Natural killer cell (primary cell): ENCODE results near the gene CCDC200. TPM values are rescaled to one million over a fixed set of nuclear protein-coding genes. Genes with fewer than 3 reads are reported as not detected.
"Not testable (repeated sequence)": the region's sequence is repeated elsewhere in the genome, so short reads cannot be mapped to it uniquely, and the experiment has no call there.

Source experiments
- ATAC-seq, 3 donors: fragments of 150-1000 bp in 2 of 3; fragments of 200-7000 bp in 1 of 3; cut with Tn5 transposase; 1 replicate in 1 of 3; 2 replicates in 2 of 3; pipeline ENCODE4 v1.10.0; 2021; ENCODE audit warnings: mild to moderate bottlenecking in 2 of 3, moderate library complexity in 2 of 3
- DNase-seq, 2 donors: peaks; one replicate each; pipeline versions ENCODE4 v3.0.0 to v3.0.0-alpha.2; 2013 to 2021; ENCODE audit warnings: mixed read lengths in 1 of 2
- H3K27ac ChIP-seq: one replicate; pipeline ENCODE4 v1.5.1; 2013; ENCODE audit warnings: mild to moderate bottlenecking, low read length
- H3K27me3 ChIP-seq: one replicate; pipeline ENCODE4 v1.6.1; 2013; ENCODE audit warnings: low read length; ENCODE audit not compliant: control insufficient read depth, insufficient read depth
- H3K36me3 ChIP-seq: one replicate; pipeline ENCODE4 v1.6.1; 2013; ENCODE audit warnings: low read length; ENCODE audit not compliant: control insufficient read depth, insufficient read depth
- H3K4me1 ChIP-seq: one replicate; pipeline ENCODE4 v1.6.1; 2013; ENCODE audit warnings: low read length; ENCODE audit not compliant: control insufficient read depth, insufficient read depth
- H3K4me3 ChIP-seq: one replicate; pipeline ENCODE4 v1.5.1; 2013; ENCODE audit warnings: low read length
- H3K9me3 ChIP-seq: one replicate; pipeline ENCODE4 v1.6.1; 2013; ENCODE audit warnings: low read length; ENCODE audit not compliant: control insufficient read depth, insufficient read depth
- H3K27ac Mint-ChIP-seq, 2 donors: one replicate each; pipeline ENCODE4 v1.8.0; 2022; ENCODE audit warnings: mild to moderate bottlenecking in 2 of 2, mixed read lengths in 2 of 2, moderate library complexity in 1 of 2
- H3K27me3 Mint-ChIP-seq, 2 donors: one replicate each; pipeline ENCODE4 v1.8.0; 2022; ENCODE audit warnings: low read depth in 2 of 2, mixed read lengths in 2 of 2
- H3K36me3 Mint-ChIP-seq: one replicate; pipeline ENCODE4 v1.8.0; 2022; ENCODE audit warnings: mixed read lengths
- H3K4me1 Mint-ChIP-seq, 2 donors: one replicate each; pipeline ENCODE4 v1.8.0; 2022; ENCODE audit warnings: mixed read lengths in 2 of 2
- H3K4me3 Mint-ChIP-seq: one replicate; pipeline ENCODE4 v1.8.0; 2022; ENCODE audit warnings: mild to moderate bottlenecking, moderate library complexity, mixed read lengths
- H3K9me3 Mint-ChIP-seq, 2 donors: one replicate each; pipeline ENCODE4 v1.8.0; 2022; ENCODE audit warnings: mixed read lengths in 2 of 2
- WGBS: methylation state at CpG from one replicate; pipeline ENCODE4 v1.1.7; 2013; ENCODE audit warnings: missing lambda C conversion rate; ENCODE audit not compliant: insufficient coverage; 5-methylcytosine and 5-hydroxymethylcytosine counted together
- intact Hi-C: fragments of 100-400 bp; cut with micrococcal nuclease; formaldehyde crosslinking; loops from one replicate; pipeline ENCODE4 v1.14.2; 2022
- total RNA-seq, 4 donors: library from RNA; stranded (reverse); fragments of 120-200 nt in 1 of 4; gene quantifications; one replicate each; pipeline versions ENCODE4 v1.2.3 to v1.2.4, GENCODE V29; 2013 to 2022
- TF ChIP-seq, protein P1 (sequence below): fragments of 200-600 bp; IDR thresholded peaks from one replicate; pipeline ENCODE4 v1.8.0; 2022; ENCODE audit warnings: antibody characterized with exemption

The CCDC200 gene
- total RNA-seq, 3 donors from 2014 or later (not counting 1 experiment from before 2014, with no cell fraction given) = 0.64 to 1.5 TPM; not detected in 1

DNA sequence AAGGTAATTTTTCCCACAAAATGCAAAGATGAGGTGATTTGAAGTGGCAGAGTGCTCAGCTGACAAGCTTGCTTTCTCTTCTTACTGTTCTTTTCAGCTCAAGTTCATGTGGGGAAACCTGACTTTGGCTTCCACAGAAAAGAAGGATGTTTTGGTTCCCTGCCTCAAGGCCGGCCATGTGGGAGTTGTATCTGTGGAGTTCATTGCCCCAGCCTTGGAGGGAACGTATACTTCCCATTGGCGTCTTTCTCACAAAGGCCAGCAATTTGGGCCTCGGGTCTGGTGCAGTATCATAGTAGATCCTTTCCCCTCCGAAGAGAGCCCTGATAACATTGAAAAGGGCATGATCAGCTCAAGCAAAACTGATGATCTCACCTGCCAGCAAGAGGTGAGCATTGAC, 35.2 kb downstream of the CCDC200 start:
- Histone ChIP-seq H3K4me1 (no peaks in the 10 kb centered on the region), H3K36me3 (peaks cover 71% of the 10 kb centered on the region), H3K27ac (no peak overlapping the region), H3K9me3 (no peaks in the 10 kb centered on the region), H3K27me3 (no peaks in the 10 kb centered on the region), H3K4me3 (no peak overlapping the region)
- Mint-ChIP-seq H3K4me1 (no peaks in the 10 kb centered on the region), H3K4me3 (no peak overlapping the region), H3K9me3 (no peaks in the 10 kb centered on the region), H3K27ac (peak overlapping the region in 1 of 2 donors; percentile 34), H3K36me3 (peaks cover 32% of the 10 kb centered on the region), H3K27me3 (no peaks in the 10 kb centered on the region)
- DNase-seq (no peak), ATAC-seq (no peak)
- TF ChIP-seq, protein P1, sequence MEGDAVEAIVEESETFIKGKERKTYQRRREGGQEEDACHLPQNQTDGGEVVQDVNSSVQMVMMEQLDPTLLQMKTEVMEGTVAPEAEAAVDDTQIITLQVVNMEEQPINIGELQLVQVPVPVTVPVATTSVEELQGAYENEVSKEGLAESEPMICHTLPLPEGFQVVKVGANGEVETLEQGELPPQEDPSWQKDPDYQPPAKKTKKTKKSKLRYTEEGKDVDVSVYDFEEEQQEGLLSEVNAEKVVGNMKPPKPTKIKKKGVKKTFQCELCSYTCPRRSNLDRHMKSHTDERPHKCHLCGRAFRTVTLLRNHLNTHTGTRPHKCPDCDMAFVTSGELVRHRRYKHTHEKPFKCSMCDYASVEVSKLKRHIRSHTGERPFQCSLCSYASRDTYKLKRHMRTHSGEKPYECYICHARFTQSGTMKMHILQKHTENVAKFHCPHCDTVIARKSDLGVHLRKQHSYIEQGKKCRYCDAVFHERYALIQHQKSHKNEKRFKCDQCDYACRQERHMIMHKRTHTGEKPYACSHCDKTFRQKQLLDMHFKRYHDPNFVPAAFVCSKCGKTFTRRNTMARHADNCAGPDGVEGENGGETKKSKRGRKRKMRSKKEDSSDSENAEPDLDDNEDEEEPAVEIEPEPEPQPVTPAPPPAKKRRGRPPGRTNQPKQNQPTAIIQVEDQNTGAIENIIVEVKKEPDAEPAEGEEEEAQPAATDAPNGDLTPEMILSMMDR = no peak
- 96% methylated on average over 5 of the region's 5 CpGs for WGBS
- intact Hi-C loops = no loop called here

DNA sequence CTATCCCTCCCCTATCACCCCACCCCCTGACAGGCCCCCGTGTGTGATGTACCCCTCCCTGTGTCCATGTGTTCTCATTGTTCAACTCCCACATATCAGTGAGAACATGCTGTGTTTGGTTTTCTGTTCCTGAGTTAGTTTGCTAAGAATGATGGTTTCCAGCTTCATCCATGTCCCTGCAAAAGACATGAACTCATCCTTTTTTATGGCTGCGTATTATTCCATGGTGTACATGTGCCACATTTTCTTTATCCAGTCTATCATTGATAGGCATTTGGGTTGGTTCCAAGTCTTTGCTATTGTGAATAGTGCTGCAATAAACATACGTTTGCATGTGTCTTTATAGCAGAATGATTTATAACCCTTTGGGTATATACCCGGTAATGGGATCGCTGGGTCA, 41.8 kb downstream of the CCDC200 start:
- H3K4me3 ChIP-seq, H3K27me3 ChIP-seq, H3K27me3 Mint-ChIP-seq, H3K4me1 ChIP-seq, H3K27ac ChIP-seq, H3K27ac Mint-ChIP-seq, H3K4me3 Mint-ChIP-seq, DNase-seq, intact Hi-C loops, H3K9me3 Mint-ChIP-seq, H3K9me3 ChIP-seq, H3K36me3 Mint-ChIP-seq, ATAC-seq, H3K4me1 Mint-ChIP-seq: not testable (repeated sequence)
- WGBS = 100% methylated on average over 5 of the region's 5 CpGs
- peaks cover 46% of the 10 kb centered on the region for H3K36me3 ChIP-seq

DNA sequence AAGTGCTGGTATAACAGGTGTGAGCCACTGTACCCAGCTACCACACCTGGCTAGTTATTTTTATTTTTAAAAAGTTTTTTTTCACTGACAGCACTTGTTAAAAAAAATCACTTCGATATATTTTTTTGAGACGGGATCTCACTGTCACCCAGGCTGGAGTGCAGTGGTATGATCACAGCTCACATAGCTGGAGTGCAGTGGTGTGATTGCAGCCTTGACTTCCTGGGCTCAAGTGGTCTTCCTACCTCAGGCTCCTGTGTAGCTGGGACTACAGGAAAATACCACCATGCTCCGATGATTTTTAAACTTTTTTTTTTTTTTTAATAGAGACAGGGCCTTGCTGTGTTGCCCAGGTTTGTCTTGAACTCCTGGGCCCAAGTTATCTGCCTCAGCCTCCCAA, 44.5 kb downstream of the CCDC200 start:
- 97% methylated on average over 3 of the region's 3 CpGs for WGBS
- H3K4me3 ChIP-seq = no peak overlapping the region

DNA sequence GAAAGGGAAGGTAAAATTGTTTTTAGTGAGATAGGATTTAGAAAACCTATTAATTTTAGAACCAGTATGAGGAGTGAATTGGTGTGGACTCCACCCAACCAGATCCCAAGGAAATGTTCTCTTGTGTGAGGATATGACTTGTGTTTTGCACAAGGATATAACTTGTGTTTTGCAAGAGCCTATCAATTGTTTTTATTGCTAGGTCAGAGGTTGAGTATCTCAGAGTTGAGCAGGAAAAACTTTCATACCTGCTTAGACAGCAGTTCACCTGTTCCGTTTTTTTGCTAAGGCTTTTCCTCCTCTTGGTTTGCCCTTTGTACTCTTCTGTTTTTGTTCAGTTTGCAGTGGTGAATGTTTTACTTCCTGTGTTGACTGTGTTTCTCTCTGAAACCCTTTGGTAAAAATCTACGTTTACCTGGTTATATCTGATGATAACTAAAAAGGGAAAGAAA, 52.3 kb downstream of the CCDC200 start:
- Mint-ChIP-seq H3K27ac (peak overlapping the region; percentile 73 to 90), H3K4me1 (peaks cover 32 to 36% of the 10 kb centered on the region in 2 donors), H3K9me3 (no peaks in the 10 kb centered on the region), H3K27me3 (no peaks in the 10 kb centered on the region), H3K36me3 (peaks cover 18% of the 10 kb centered on the region), H3K4me3 (peak overlapping the region; percentile 2)
- 47% methylated on average over 2 of the region's 2 CpGs for WGBS
- TF ChIP-seq, protein P1 = no peak
- H3K27ac ChIP-seq = no peak overlapping the region
- no peak overlapping the region for H3K4me3 ChIP-seq
- no peaks in the 10 kb centered on the region for H3K9me3 ChIP-seq
- peaks cover 45% of the 10 kb centered on the region for H3K36me3 ChIP-seq
- intact Hi-C loops = loop anchor here (10.0 kb wide), 1 partner anchor 139 kb away; no protein-coding TSS in a partner anchor
- peaks cover 16% of the 10 kb centered on the region for H3K4me1 ChIP-seq
- H3K27me3 ChIP-seq = no peaks in the 10 kb centered on the region
- ATAC-seq = no peak
- DNase-seq = peak in 1 of 2 donors; percentile 13

More for the DNA sequence above, 44.5 kb downstream of the CCDC200 start:
- ATAC-seq (no peak), DNase-seq (no peak)
- Mint-ChIP-seq H3K27ac (no peak overlapping the region), H3K9me3 (no peaks in the 10 kb centered on the region), H3K27me3 (no peaks in the 10 kb centered on the region), H3K4me3 (no peak overlapping the region), H3K4me1 (no peaks in the 10 kb centered on the region), H3K36me3 (no peaks in the 10 kb centered on the region)
- Histone ChIP-seq H3K36me3 (peaks cover 40% of the 10 kb centered on the region), H3K27ac (no peak overlapping the region), H3K4me1 (no peaks in the 10 kb centered on the region), H3K27me3 (no peaks in the 10 kb centered on the region), H3K9me3 (no peaks in the 10 kb centered on the region)
- intact Hi-C loops = no loop called here
- TF ChIP-seq, protein P1 = no peak
